GM12878 (cell line): ENCODE results near the gene KIRREL3. TPM values are rescaled to one million over a fixed set of nuclear protein-coding genes. Genes with fewer than 3 reads are reported as not detected.

Experiments
- ATAC-seq: fragments of 200-7000 bp; cut with Tn5 transposase; 3 replicates; pipeline ENCODE4 v1.9.1; 2020; ENCODE audit warnings: mild to moderate bottlenecking, moderate library complexity
- BruUV-seq: library from RNA; stranded (reverse); fragments of 400-500 nt; replicated peaks from 2 replicates; lab custom pipeline; 2021; lab: Mats Ljungman, UMichigan
- CTCF ChIA-PET: fragments of 300-600 bp; sonication (Branson Sonifier 250); formaldehyde crosslinking; extraction: SDS; loops from one replicate; lab custom pipeline; 2021; ENCODE audit warnings: inconsistent platforms; lab: Yijun Ruan, JAX
- POLR2A ChIA-PET: fragments of 350-600 bp; formaldehyde crosslinking; extraction: SDS; loops from one replicate; lab custom pipeline; 2021; ENCODE audit warnings: inconsistent platforms; lab: Charles Lee
- RAD21 ChIA-PET: fragments of 300-600 bp; sonication (Branson Sonifier 250); formaldehyde crosslinking; loops from one replicate; lab custom pipeline; 2023; ENCODE audit warnings: antibody characterized with exemption; ENCODE audit not compliant: unreplicated experiment; lab: Charles Lee
- SMC1A ChIA-PET: fragments of 300-600 bp; sonication (Branson Sonifier 250); formaldehyde crosslinking; loops from one replicate; lab custom pipeline; 2023; ENCODE audit not compliant: unreplicated experiment, uncharacterized antibody; lab: Charles Lee
- DNase-seq: peaks from one replicate; pipeline ENCODE4 v3.0.0-alpha.2; 2011; ENCODE audit warnings: low read depth, low spot score
- FAIRE-seq: peaks from 3 replicates; lab custom pipeline; 2011; peaks lifted over from hg19 to GRCh38; lab: Jason Lieb, UNC
- H2AFZ ChIP-seq: 2 replicates; pipeline ENCODE4 v1.6.0; 2011; ENCODE audit warnings: low read depth, low read length, control low read depth; ENCODE audit not compliant: control insufficient read depth
- H3K27ac ChIP-seq: 2 replicates; pipeline ENCODE4 v1.5.1; 2011; ENCODE audit warnings: control low read depth; ENCODE audit not compliant: control insufficient read depth, insufficient read depth
- H3K27me3 ChIP-seq, 2 experiments: replicated peaks in 1 of 2; 2 replicates each; pipeline versions ENCODE4 v1.6.0 to v1.6.1; 2011; ENCODE audit warnings: low read length in 1 of 2; ENCODE audit not compliant: control insufficient read depth in 2 of 2, insufficient read depth in 2 of 2
- H3K36me3 ChIP-seq, 2 experiments: 2 replicates each; pipeline ENCODE4 v1.5.1; 2011; ENCODE audit warnings: low read length in 1 of 2; ENCODE audit not compliant: control insufficient read depth in 2 of 2, insufficient read depth in 2 of 2
- H3K4me1 ChIP-seq: 2 replicates; pipeline ENCODE4 v1.6.1; 2011; ENCODE audit warnings: mild to moderate bottlenecking, low read length, moderate library complexity, mixed read lengths; ENCODE audit not compliant: control insufficient read depth, insufficient read depth
- H3K4me2 ChIP-seq: 2 replicates; pipeline ENCODE4 v1.6.0; 2011; ENCODE audit warnings: control low read depth; ENCODE audit not compliant: control insufficient read depth, insufficient read depth
- H3K4me3 ChIP-seq: fragments of 200-600 bp; sonication (generic); 2 replicates; pipeline ENCODE4 v1.5.1; 2016
- H3K79me2 ChIP-seq: 2 replicates; pipeline ENCODE4 v1.6.0; 2011; ENCODE audit warnings: low read length; ENCODE audit not compliant: control insufficient read depth, insufficient read depth
- H3K9ac ChIP-seq: 2 replicates; pipeline ENCODE4 v1.8.0; 2011; ENCODE audit warnings: low read length, control low read depth, mixed read lengths; ENCODE audit not compliant: control insufficient read depth, insufficient read depth
- H3K9me3 ChIP-seq: replicated peaks from 3 replicates; pipeline ENCODE4 v1.5.1; 2011; ENCODE audit warnings: mild to moderate bottlenecking, low read length; ENCODE audit not compliant: control insufficient read depth, insufficient read depth
- H4K20me1 ChIP-seq: 2 replicates; pipeline ENCODE4 v1.6.0; 2011; ENCODE audit not compliant: control insufficient read depth, insufficient read depth
- BACH1 ChIP-seq: fragments of 450-650 bp; IDR thresholded peaks from 2 replicates; pipeline ENCODE4 v1.6.1; 2017; ENCODE audit warnings: mild to moderate bottlenecking, borderline replicate concordance
- CREB1 ChIP-seq: IDR thresholded peaks from 2 replicates; pipeline ENCODE4 v1.6.1; 2012; ENCODE audit warnings: low read depth, mild to moderate bottlenecking, inconsistent platforms
- MEF2B ChIP-seq: fragments of 450-650 bp; IDR thresholded peaks from 2 replicates; pipeline ENCODE4 v1.6.1; 2018; ENCODE audit warnings: mild to moderate bottlenecking, moderate library complexity; ENCODE audit not compliant: partially characterized antibody, poor library complexity, severe bottlenecking
- POLR2AphosphoS2 ChIP-seq: IDR thresholded peaks from 2 replicates; pipeline ENCODE4 v1.6.1; 2011; ENCODE audit warnings: low read depth, mild to moderate bottlenecking, low read length, improper control_type of control experiment, moderate library complexity
- RELA ChIP-seq: fragments of 450-650 bp; IDR thresholded peaks from 2 replicates; pipeline ENCODE4 v1.8.0; 2014; ENCODE audit warnings: borderline replicate concordance; ENCODE audit not compliant: partially characterized antibody
- RFX5 ChIP-seq: IDR thresholded peaks from 2 replicates; pipeline ENCODE4 v1.6.1; 2011; ENCODE audit warnings: low read depth, low read length, improper control_type of control experiment
- SMAD5 ChIP-seq: IDR thresholded peaks from 2 replicates; pipeline ENCODE4 v1.6.1; 2016; ENCODE audit warnings: antibody characterized with exemption, low read depth
- WGBS: methylation state at CpG from one replicate; pipeline ENCODE4 v1.1.6; 2016; ENCODE audit warnings: low lambda C conversion rate; ENCODE audit not compliant: insufficient replicate concordance, insufficient coverage; ENCODE audit errors: missing lambda C conversion rate; 5-methylcytosine and 5-hydroxymethylcytosine counted together
- in situ Hi-C: fragments of 300-500 bp; cut with MboI; formaldehyde crosslinking; loops from 9 replicates; pipeline ENCODE4 v1.14.3; 2018; ENCODE audit warnings: mixed read lengths
- intact Hi-C: fragments of 100-400 bp; cut with micrococcal nuclease; formaldehyde crosslinking; loops from one replicate; pipeline ENCODE4 v1.14.2; 2022; ENCODE audit not compliant: unreplicated experiment
- polyA plus RNA-seq, 11 experiments: library from polyadenylated mRNA; depleted of rRNA in 4 of 11; unstranded in 6 of 11; stranded (reverse) in 5 of 11; fragments of >200 nt; fragmentation: Nextera tagmentation in 4 of 11; fragmentation: Illumina TruSeq in 1 of 11; extraction: Ambion mirVana in 4 of 11; extraction: Trizol in 1 of 11; gene quantifications; 1 replicate in 1 of 11; 2 replicates in 10 of 11; pipeline versions ENCODE4 v1.2.1 to v1.2.3, GENCODE V29; 2011 to 2016; ENCODE audit warnings: inconsistent platforms in 2 of 11, missing spikeins in 2 of 11, low read depth in 1 of 11
- total RNA-seq, 4 experiments: library from RNA; depleted of rRNA in 3 of 4; stranded (reverse); fragments of >200 nt in 3 of 4; fragmentation: Illumina TruSeq in 1 of 4; extraction: Trizol in 1 of 4; gene quantifications; 2 replicates each; pipeline versions ENCODE4 v1.2.1 to v1.2.3, GENCODE V29; 2013 to 2021
- TF ChIP-seq, protein P1 (sequence below): fragments of 450-650 bp; IDR thresholded peaks from 2 replicates; pipeline ENCODE4 v1.6.1; 2017; ENCODE audit warnings: mild to moderate bottlenecking, moderate library complexity

KIRREL3 gene
- total and polyA plus RNA-seq, 10 of the 15 experiments (the other 5 are each of a cell fraction or from before 2014, with no cell fraction given), result under 0.01 TPM; not detected in 9

DNA sequence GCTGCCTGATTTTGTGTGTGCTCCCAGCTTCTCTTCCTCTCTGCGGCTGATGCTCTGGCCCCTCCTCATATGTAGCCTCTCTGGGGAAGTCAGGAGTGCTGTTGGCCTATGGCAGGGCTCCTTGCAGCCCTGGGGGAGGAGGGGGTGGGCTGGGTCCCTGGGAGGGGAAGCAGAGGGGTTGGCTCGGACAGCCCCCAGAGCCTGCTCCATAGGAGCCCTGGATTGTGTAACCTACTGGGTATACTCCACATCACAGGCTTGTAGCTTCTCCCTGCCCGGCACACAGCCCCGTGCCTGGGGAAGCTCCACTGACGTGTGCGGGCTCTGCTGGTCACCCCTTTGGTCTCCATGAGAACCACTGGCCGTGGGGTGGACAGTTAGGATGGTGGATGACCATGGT is 531.3 kb downstream of the KIRREL3 start:
- H3K27ac ChIP-seq, result no peak overlapping the region
- ATAC-seq, result no peak
- POLR2A ChIA-PET, result no interaction called here
- H3K9ac ChIP-seq, result no peak overlapping the region
- no peak overlapping the region for H3K4me3 ChIP-seq
- no peaks in the 10 kb centered on the region for H4K20me1 ChIP-seq
- no peak for DNase-seq
- RAD21 ChIA-PET, result interaction anchor here (2.5 kb wide), 1 partner anchor 11 kb away, joined by 7 read pairs; no protein-coding TSS in a partner anchor
- peaks cover 20% of the 10 kb centered on the region for H3K4me1 ChIP-seq
- intact Hi-C loops, result no loop called here
- 19% methylated on average over 7 of the region's 7 CpGs for WGBS
- TF ChIP-seq, protein P1, sequence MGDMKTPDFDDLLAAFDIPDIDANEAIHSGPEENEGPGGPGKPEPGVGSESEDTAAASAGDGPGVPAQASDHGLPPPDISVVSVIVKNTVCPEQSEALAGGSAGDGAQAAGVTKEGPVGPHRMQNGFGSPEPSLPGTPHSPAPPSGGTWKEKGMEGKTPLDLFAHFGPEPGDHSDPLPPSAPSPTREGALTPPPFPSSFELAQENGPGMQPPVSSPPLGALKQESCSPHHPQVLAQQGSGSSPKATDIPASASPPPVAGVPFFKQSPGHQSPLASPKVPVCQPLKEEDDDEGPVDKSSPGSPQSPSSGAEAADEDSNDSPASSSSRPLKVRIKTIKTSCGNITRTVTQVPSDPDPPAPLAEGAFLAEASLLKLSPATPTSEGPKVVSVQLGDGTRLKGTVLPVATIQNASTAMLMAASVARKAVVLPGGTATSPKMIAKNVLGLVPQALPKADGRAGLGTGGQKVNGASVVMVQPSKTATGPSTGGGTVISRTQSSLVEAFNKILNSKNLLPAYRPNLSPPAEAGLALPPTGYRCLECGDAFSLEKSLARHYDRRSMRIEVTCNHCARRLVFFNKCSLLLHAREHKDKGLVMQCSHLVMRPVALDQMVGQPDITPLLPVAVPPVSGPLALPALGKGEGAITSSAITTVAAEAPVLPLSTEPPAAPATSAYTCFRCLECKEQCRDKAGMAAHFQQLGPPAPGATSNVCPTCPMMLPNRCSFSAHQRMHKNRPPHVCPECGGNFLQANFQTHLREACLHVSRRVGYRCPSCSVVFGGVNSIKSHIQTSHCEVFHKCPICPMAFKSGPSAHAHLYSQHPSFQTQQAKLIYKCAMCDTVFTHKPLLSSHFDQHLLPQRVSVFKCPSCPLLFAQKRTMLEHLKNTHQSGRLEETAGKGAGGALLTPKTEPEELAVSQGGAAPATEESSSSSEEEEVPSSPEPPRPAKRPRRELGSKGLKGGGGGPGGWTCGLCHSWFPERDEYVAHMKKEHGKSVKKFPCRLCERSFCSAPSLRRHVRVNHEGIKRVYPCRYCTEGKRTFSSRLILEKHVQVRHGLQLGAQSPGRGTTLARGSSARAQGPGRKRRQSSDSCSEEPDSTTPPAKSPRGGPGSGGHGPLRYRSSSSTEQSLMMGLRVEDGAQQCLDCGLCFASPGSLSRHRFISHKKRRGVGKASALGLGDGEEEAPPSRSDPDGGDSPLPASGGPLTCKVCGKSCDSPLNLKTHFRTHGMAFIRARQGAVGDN, result no peak
- TF ChIP-seq MEF2B (no peak), RFX5 (no peak), POLR2AphosphoS2 (no peak), CREB1 (no peak), SMAD5 (no peak), RELA (no peak), BACH1 (no peak)
- TF ChIP-seq, all 136 proteins: peak for 0
- no peak overlapping the region for H2AFZ ChIP-seq
- SMC1A ChIA-PET, result interaction anchor here (0.9 kb wide), 2 partner anchors 11 to 12 kb away, joined by 3 read pairs; no protein-coding TSS in a partner anchor
- H3K36me3 ChIP-seq, result no peaks in the 10 kb centered on the region
- no peaks in the 10 kb centered on the region; a peak in 2 of 4 replicates for H3K27me3 ChIP-seq
- H3K4me2 ChIP-seq, result no peak overlapping the region
- no peaks in the 10 kb centered on the region for H3K79me2 ChIP-seq
- H3K9me3 ChIP-seq, result no peaks in the 10 kb centered on the region; the same call in 2 of the 3 replicates
- FAIRE-seq, result no peak
- in situ Hi-C loops, result no loop called here
- CTCF ChIA-PET, result interaction anchor here (1.2 to 6.5 kb wide), 2 partner anchors 13 to 28 kb away, joined by 3 to 76 read pairs; no protein-coding TSS in a partner anchor
- no TSS peak for BruUV-seq
